SK-N-SH (cell line): ENCODE data around the gene ARHGEF12. TPM values are rescaled to one million over a fixed set of nuclear protein-coding genes. Genes with fewer than 3 reads are reported as not detected.

ENCODE experiments used
- CTCF ChIA-PET: fragments of 300-600, 350-600 bp; formaldehyde crosslinking; extraction: SDS; loops from one replicate; lab custom pipeline; 2021; lab: Yijun Ruan, JAX
- POLR2A ChIA-PET: fragments of 350-600 bp; sonication (Branson Sonifier 250); formaldehyde crosslinking; extraction: SDS; loops from one replicate; lab custom pipeline; 2020; ENCODE audit warnings: antibody characterized with exemption, inconsistent platforms; lab: Yijun Ruan, JAX
- DNase-seq: peaks from one replicate; pipeline ENCODE4 v3.0.0; 2012
- H2AFZ ChIP-seq: fragments of 200-600 bp; sonication (generic); 2 replicates; pipeline ENCODE4 v1.8.1; 2016; ENCODE audit warnings: antibody characterized with exemption, mild to moderate bottlenecking, low read depth
- H3F3A ChIP-seq: fragments of 200-600 bp; sonication (generic); replicated peaks from 2 replicates; pipeline ENCODE3; 2016; ENCODE audit warnings: antibody characterized with exemption, mild to moderate bottlenecking; ENCODE audit not compliant: insufficient read depth
- H3K27ac ChIP-seq, 2 experiments: fragments of 200-500 bp in 1 of 2; fragments of 200-600 bp in 1 of 2; sonication (Bioruptor generic) in 1 of 2; sonication (generic), shearing (Covaris generic) in 1 of 2; 2 replicates each; pipeline versions ENCODE4 v1.5.1 to v1.6.1; 2014 to 2016; ENCODE audit warnings: low read depth in 2 of 2, inconsistent platforms in 1 of 2, low read length in 1 of 2, mild to moderate bottlenecking in 1 of 2, mixed read lengths in 1 of 2
- H3K27me3 ChIP-seq: fragments of 200-600 bp; sonication (generic), shearing (Covaris generic); 2 replicates; pipeline ENCODE4 v1.6.1; 2016; ENCODE audit warnings: mixed run types; ENCODE audit not compliant: insufficient read depth
- H3K36me3 ChIP-seq, 2 experiments: fragments of 200-500 bp in 1 of 2; fragments of 200-600 bp in 1 of 2; sonication (Bioruptor generic) in 1 of 2; sonication (generic) in 1 of 2; replicated peaks in 1 of 2; 2 replicates each; pipeline versions ENCODE3 to v1.5.1; 2014 to 2016; ENCODE audit warnings: low read length in 1 of 2, mild to moderate bottlenecking in 1 of 2; ENCODE audit not compliant: insufficient read depth in 2 of 2, control insufficient read depth in 1 of 2
- H3K4me1 ChIP-seq, 2 experiments: fragments of 200-500 bp in 1 of 2; fragments of 200-600 bp in 1 of 2; sonication (Bioruptor generic) in 1 of 2; sonication (generic), shearing (Covaris generic) in 1 of 2; 2 replicates each; pipeline versions ENCODE4 v1.5.1 to v1.6.1; 2014 to 2016; ENCODE audit warnings: low read depth in 1 of 2, low read length in 1 of 2, mixed run types in 1 of 2; ENCODE audit not compliant: insufficient read depth in 2 of 2, control insufficient read depth in 1 of 2
- H3K4me2 ChIP-seq: fragments of 200-600 bp; sonication (generic), shearing (Covaris generic); 2 replicates; pipeline ENCODE4 v1.6.1; 2017; ENCODE audit warnings: mixed run types
- H3K4me3 ChIP-seq, 2 experiments: fragments of 200-500 bp in 1 of 2; fragments of 200-600 bp in 1 of 2; sonication (Bioruptor generic) in 1 of 2; sonication (generic), shearing (Covaris generic) in 1 of 2; 2 replicates each; pipeline versions ENCODE4 v1.5.1 to v1.8.1; 2014 to 2016; ENCODE audit warnings: low read depth in 2 of 2, inconsistent platforms in 1 of 2, low read length in 1 of 2, mild to moderate bottlenecking in 1 of 2, mixed read lengths in 1 of 2, moderate library complexity in 1 of 2
- H3K79me2 ChIP-seq: fragments of 200-600 bp; sonication (generic); 2 replicates; pipeline ENCODE4 v1.8.1; 2017; ENCODE audit warnings: mild to moderate bottlenecking; ENCODE audit not compliant: insufficient read depth
- H3K9ac ChIP-seq: fragments of 200-600 bp; sonication (generic); 2 replicates; pipeline ENCODE4 v1.6.1; 2017; ENCODE audit warnings: mixed run types
- H3K9me2 ChIP-seq: fragments of 200-600 bp; sonication (generic); 2 replicates; pipeline ENCODE4 v1.6.1; 2017; ENCODE audit warnings: mixed run types
- H3K9me3 ChIP-seq: fragments of 200-600 bp; sonication (generic); 2 replicates; pipeline ENCODE4 v1.6.1; 2017; ENCODE audit warnings: mixed run types, mild to moderate bottlenecking, moderate library complexity
- H4K20me1 ChIP-seq: fragments of 200-600 bp; sonication (generic); 2 replicates; pipeline ENCODE4 v1.6.1; 2017; ENCODE audit warnings: mild to moderate bottlenecking, mixed run types; ENCODE audit not compliant: insufficient read depth
- ELF1 ChIP-seq: IDR thresholded peaks from 2 replicates; pipeline ENCODE4 v1.4.0; 2012
- EP300 ChIP-seq, 2 experiments: IDR thresholded peaks; 2 replicates each; pipeline versions ENCODE4 v1.4.0 to v1.6.1; 2012; ENCODE audit warnings: borderline replicate concordance in 1 of 2, low read depth in 1 of 2, low read length in 1 of 2
- FOXJ3 ChIP-seq: sonication (generic); formaldehyde crosslinking; IDR thresholded peaks from 2 replicates; pipeline ENCODE4 v1.5.1; 2020; ENCODE audit warnings: mild to moderate bottlenecking, missing genetic modification reagents
- FOXM1 ChIP-seq: IDR thresholded peaks from 2 replicates; pipeline ENCODE4 v1.4.0; 2012; ENCODE audit warnings: low read depth, mild to moderate bottlenecking
- GABPA ChIP-seq: IDR thresholded peaks from 2 replicates; pipeline ENCODE4 v1.4.0; 2012; ENCODE audit warnings: low read depth, mild to moderate bottlenecking
- MXI1 ChIP-seq: IDR thresholded peaks from 2 replicates; pipeline ENCODE4 v1.6.1; 2012; ENCODE audit warnings: mild to moderate bottlenecking, low read depth, low read length, improper control_type of control experiment
- POLR2AphosphoS5 ChIP-seq: IDR thresholded peaks from 2 replicates; pipeline ENCODE4 v1.6.1; 2012; ENCODE audit warnings: low read depth, low read length
- RCOR1 ChIP-seq: fragments of 150-350 bp; IDR thresholded peaks from 2 replicates; pipeline ENCODE4 v1.6.1; 2017; ENCODE audit warnings: antibody characterized with exemption, low read length
- RXRA ChIP-seq: IDR thresholded peaks from 2 replicates; pipeline ENCODE4 v1.4.0; 2012; ENCODE audit warnings: low read depth, mild to moderate bottlenecking, borderline replicate concordance
- SMC3 ChIP-seq: IDR thresholded peaks from 2 replicates; pipeline ENCODE4 v1.6.1; 2012; ENCODE audit warnings: low read depth, low read length, improper control_type of control experiment
- TEAD4 ChIP-seq: IDR thresholded peaks from 2 replicates; pipeline ENCODE4 v1.4.0; 2012; ENCODE audit warnings: mild to moderate bottlenecking, borderline replicate concordance; ENCODE audit not compliant: insufficient read depth
- USF1 ChIP-seq: IDR thresholded peaks from 2 replicates; pipeline ENCODE4 v1.4.0; 2012; ENCODE audit warnings: low read depth, borderline replicate concordance
- USF2 ChIP-seq: fragments of 150-350 bp; IDR thresholded peaks from 2 replicates; pipeline ENCODE4 v1.6.1; 2017; ENCODE audit warnings: antibody characterized with exemption, low read length, low read depth, borderline replicate concordance
- ZBTB33 ChIP-seq: IDR thresholded peaks from 2 replicates; pipeline ENCODE4 v1.4.0; 2012; ENCODE audit warnings: low read depth, borderline replicate concordance
- WGBS: methylation state at CpG from one replicate; pipeline ENCODE4 v1.1.6; 2017; ENCODE audit warnings: low lambda C conversion rate; 5-methylcytosine and 5-hydroxymethylcytosine counted together
- polyA plus RNA-seq, 3 experiments: library from polyadenylated mRNA; depleted of rRNA; stranded (reverse); fragments of >200 nt; gene quantifications; 2 replicates each; pipeline ENCODE4 v1.2.3, GENCODE V29; 2012
- TF ChIP-seq, protein P1 (sequence below): IDR thresholded peaks from 2 replicates; pipeline ENCODE4 v1.4.0; 2012; ENCODE audit warnings: low read depth
- TF ChIP-seq, protein P2 (sequence below): IDR thresholded peaks from 2 replicates; pipeline ENCODE4; 2012

Gene ARHGEF12
- polyA plus RNA-seq, 1 of the 3 experiments (the other 2 are of a cell fraction) = 12.3 TPM

DNA sequence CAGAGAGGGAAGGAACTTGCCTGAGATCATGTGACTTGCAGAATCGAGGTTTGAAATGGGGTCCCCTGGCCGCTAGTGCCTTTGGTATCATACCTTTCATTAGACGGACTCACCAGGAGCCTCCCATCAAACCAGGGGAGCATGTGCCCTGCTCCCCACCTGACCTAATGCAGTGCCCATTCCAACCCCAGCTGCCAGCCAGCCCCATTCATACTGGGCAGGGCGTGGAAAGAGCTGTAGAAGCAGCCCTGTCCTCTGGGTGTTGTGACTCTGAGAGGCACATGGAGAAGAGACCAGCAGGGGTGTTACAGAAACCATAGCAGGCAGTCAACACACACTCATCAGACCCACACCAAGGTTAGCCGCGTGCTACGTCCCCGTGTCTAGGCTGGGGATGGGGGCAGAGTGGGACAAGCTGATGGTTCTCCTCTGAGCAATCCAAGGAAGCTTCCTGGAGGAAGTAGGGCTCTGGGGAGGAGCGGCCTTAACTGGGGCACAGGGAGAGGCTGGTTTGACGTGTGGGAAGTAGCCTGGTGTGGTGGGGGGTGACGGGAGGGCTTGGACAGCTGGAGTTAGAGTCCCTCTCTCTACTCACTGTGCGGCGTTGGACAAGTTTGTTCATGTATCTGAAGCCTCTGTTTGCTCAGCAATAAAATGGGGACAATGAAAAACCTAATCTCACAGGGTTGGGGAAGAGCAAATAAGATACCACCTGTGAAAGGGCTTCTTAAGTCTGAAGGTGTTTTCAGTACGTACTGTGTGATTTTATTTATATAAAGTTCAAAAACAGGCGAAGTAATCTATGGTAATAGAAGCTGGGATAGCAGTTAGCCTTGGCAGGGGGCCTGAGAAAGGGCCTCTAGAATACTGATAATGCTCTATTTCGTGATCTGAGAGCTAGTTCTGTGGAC is 189.3 kb downstream of the ARHGEF12 start:
- POLR2A ChIA-PET = no interaction called here
- WGBS = 71% methylated on average over 13 of the region's 16 CpGs
- Histone ChIP-seq H3K9ac (no peak overlapping the region), H3K79me2 (no peaks in the 10 kb centered on the region), H3K4me3 (no peak overlapping the region), H3K9me3 (no peaks in the 10 kb centered on the region), H3K27me3 (peaks cover 6% of the 10 kb centered on the region), H3K36me3 (no peaks in the 10 kb centered on the region), H3K4me2 (no peak overlapping the region), H3F3A (no peaks in the 10 kb centered on the region), H3K27ac (no peak overlapping the region), H3K4me1 (peaks cover 0 to 10% of the 10 kb centered on the region in 2 experiments; a peak in 1 of 4 replicates), H3K9me2 (no peaks in the 10 kb centered on the region), H4K20me1 (no peaks in the 10 kb centered on the region), H2AFZ (no peak overlapping the region)
- TF ChIP-seq RCOR1 = no peak
- no peak for DNase-seq
- CTCF ChIA-PET = interaction anchor here (1.0 to 8.0 kb wide), 8 partner anchors 11 to 594 kb away, joined by 3 to 56 read pairs (median 6); partner anchors contain the start of gene GRIK4

GRCh38 chr11:120526241-120526640 is 190.0 kb downstream of the ARHGEF12 start:
- Histone ChIP-seq H3K9me3 (no peaks in the 10 kb centered on the region), H3K9me2 (no peaks in the 10 kb centered on the region), H3K27ac (no peak overlapping the region), H3K36me3 (no peaks in the 10 kb centered on the region), H3K9ac (no peak overlapping the region), H3K27me3 (peaks cover 10% of the 10 kb centered on the region), H4K20me1 (no peaks in the 10 kb centered on the region), H3K4me3 (no peak overlapping the region), H3K79me2 (no peaks in the 10 kb centered on the region), H3F3A (no peaks in the 10 kb centered on the region), H3K4me1 (peaks cover 0 to 10% of the 10 kb centered on the region in 2 experiments; a peak in 1 of 4 replicates), H2AFZ (no peak overlapping the region), H3K4me2 (no peak overlapping the region)
- ChIA-PET POLR2A (no interaction called here), CTCF (interaction anchor here (0.9 to 8.0 kb wide), 9 partner anchors 9 to 594 kb away, joined by 3 to 56 read pairs (median 5); partner anchors contain the start of gene GRIK4)
- WGBS = 72% methylated on average over 10 of the region's 10 CpGs
- no peak for DNase-seq
- TF ChIP-seq ZBTB33 = no peak
- TF ChIP-seq MXI1 = no peak
- no peak for TF ChIP-seq USF1
- no peak for TF ChIP-seq RXRA
- no peak for TF ChIP-seq GABPA
- TF ChIP-seq TEAD4 = no peak
- TF ChIP-seq POLR2AphosphoS5 = no peak
- no peak for TF ChIP-seq ELF1
- TF ChIP-seq, protein P1, sequence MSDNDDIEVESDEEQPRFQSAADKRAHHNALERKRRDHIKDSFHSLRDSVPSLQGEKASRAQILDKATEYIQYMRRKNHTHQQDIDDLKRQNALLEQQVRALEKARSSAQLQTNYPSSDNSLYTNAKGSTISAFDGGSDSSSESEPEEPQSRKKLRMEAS = no peak
- TF ChIP-seq EP300 (IDR thresholded peaks at IDR 0.05; ENCODE audit: borderline replicate concordance in 1 of 2, low read depth in 1 of 2, low read length in 1 of 2) = no peak
- no peak for TF ChIP-seq USF2
- TF ChIP-seq FOXM1 = no peak
- no peak for TF ChIP-seq RCOR1
- no peak for TF ChIP-seq SMC3
- no peak for TF ChIP-seq FOXJ3 (CRISPR knock-in tag)
- TF ChIP-seq, protein P2, sequence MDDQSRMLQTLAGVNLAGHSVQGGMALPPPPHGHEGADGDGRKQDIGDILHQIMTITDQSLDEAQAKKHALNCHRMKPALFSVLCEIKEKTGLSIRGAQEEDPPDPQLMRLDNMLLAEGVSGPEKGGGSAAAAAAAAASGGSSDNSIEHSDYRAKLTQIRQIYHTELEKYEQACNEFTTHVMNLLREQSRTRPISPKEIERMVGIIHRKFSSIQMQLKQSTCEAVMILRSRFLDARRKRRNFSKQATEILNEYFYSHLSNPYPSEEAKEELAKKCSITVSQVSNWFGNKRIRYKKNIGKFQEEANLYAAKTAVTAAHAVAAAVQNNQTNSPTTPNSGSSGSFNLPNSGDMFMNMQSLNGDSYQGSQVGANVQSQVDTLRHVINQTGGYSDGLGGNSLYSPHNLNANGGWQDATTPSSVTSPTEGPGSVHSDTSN = no peak
